Measurements from ENCODE around the gene TNFRSF14. TPM values are rescaled to one million over a fixed set of nuclear protein-coding genes. Genes with fewer than 3 reads are reported as not detected.

TNFRSF14 gene
- total and polyA plus RNA-seq, 2 experiments from 2014 or later: 7.8 to 13.3 TPM

GRCh38 chr1:2595812-2596529 is 39.8 kb downstream of the TNFRSF14 start:
- in situ Hi-C loops (cut with MboI): no loop called here
- no peak for DNase-seq
- Histone ChIP-seq H3K9ac (no peak overlapping the region), H4K20me1 (ENCODE audit: insufficient read depth) (no peaks in the 10 kb centered on the region), H2AFZ (no peak overlapping the region), H3K9me2 (ENCODE audit: insufficient read depth) (no peaks in the 10 kb centered on the region), H3K9me3 (ENCODE audit: low read depth) (no peaks in the 10 kb centered on the region), H3F3A (ENCODE audit: insufficient read depth) (no peaks in the 10 kb centered on the region), H3K4me3 (no peak overlapping the region), H3K4me2 (ENCODE audit: unreplicated experiment) (no peak overlapping the region), H3K4me1 (ENCODE audit: insufficient read depth) (no peaks in the 10 kb centered on the region), H3K27ac (no peak overlapping the region), H3K79me2 (ENCODE audit: insufficient read depth) (no peaks in the 10 kb centered on the region), H3K36me3 (ENCODE audit: low read depth) (no peaks in the 10 kb centered on the region), H3K27me3 (replicated peaks; ENCODE audit: insufficient read depth) (no peaks in the 10 kb centered on the region)
- TF ChIP-seq EZH2phosphoT487 (IDR thresholded peaks at IDR 0.05; ENCODE audit: insufficient read depth, low read depth) (no peak), EZH2 (IDR thresholded peaks at IDR 0.05; ENCODE audit: insufficient read depth, poor library complexity, severe bottlenecking) (no peak)
- WGBS, 2 experiments (ENCODE audit: low coverage in 1 of 2, low lambda C conversion rate in 2 of 2, missing lambda C conversion rate in 2 of 2): 64 to 76% methylated on average over 22 to 31 of the region's 31 CpGs

DNA sequence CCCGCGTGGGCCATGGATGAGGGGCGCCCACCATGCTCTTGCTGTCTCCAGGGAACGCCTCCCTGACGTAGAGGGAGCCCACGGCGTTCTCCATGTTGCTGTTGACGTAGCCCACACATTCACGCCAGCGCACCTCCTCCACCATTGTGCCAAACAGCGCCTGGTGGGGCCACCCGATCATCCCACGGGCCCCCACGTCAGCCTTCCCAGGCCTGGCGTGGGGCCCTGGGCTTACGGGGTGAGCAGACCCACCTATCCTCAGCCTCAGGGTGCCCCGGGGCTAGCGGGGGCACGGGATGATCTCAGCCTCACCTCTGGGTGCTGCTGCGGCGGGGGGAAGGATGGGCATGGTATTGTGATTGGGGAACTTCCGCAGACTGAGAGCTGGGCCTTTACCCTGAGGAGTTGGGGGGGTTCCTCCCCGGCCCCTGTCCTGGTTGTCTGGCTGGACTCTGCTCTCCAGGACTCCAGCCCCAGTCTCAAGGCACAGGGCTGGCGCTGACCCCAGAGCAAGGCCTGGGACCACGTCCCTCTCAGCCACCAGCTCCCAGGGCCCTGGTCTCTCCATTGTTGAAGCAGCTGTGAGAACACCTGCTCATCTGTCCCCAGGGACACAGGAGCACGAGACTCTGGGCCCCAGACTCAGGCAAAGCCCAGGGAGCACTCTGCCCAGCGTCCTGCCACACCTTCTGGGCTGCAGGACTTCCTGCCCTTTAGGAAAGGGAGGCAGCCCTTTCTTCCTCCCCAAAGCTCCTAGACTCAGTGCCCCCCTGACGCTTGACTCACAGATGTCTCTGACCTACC is 40.6 kb downstream of the TNFRSF14 start:
- no peaks in the 10 kb centered on the region for H4K20me1 ChIP-seq (ENCODE audit: insufficient read depth)
- no peak overlapping the region for H3K27ac ChIP-seq
- no peak overlapping the region for H3K4me3 ChIP-seq
- H3K9me2 ChIP-seq (ENCODE audit: insufficient read depth): no peaks in the 10 kb centered on the region
- no peaks in the 10 kb centered on the region for H3F3A ChIP-seq (ENCODE audit: insufficient read depth)
- no peaks in the 10 kb centered on the region for H3K27me3 ChIP-seq (replicated peaks; ENCODE audit: insufficient read depth)
- no peak overlapping the region for H3K9ac ChIP-seq
- H3K79me2 ChIP-seq (ENCODE audit: insufficient read depth): no peaks in the 10 kb centered on the region
- TF ChIP-seq EZH2phosphoT487 (IDR thresholded peaks at IDR 0.05; ENCODE audit: insufficient read depth, low read depth) (no peak), EZH2 (IDR thresholded peaks at IDR 0.05; ENCODE audit: insufficient read depth, poor library complexity, severe bottlenecking) (no peak)
- WGBS, 2 experiments (ENCODE audit: low coverage in 1 of 2, low lambda C conversion rate in 2 of 2, missing lambda C conversion rate in 2 of 2): 69 to 73% methylated on average over 23 to 27 of the region's 28 CpGs
- no peaks in the 10 kb centered on the region for H3K4me1 ChIP-seq (ENCODE audit: insufficient read depth)
- no peak for DNase-seq
- no peaks in the 10 kb centered on the region for H3K36me3 ChIP-seq (ENCODE audit: low read depth)
- H3K9me3 ChIP-seq (ENCODE audit: low read depth): no peaks in the 10 kb centered on the region
- in situ Hi-C loops (cut with MboI): no loop called here
- no peak overlapping the region for H3K4me2 ChIP-seq (ENCODE audit: unreplicated experiment)
- H2AFZ ChIP-seq: no peak overlapping the region

DNA sequence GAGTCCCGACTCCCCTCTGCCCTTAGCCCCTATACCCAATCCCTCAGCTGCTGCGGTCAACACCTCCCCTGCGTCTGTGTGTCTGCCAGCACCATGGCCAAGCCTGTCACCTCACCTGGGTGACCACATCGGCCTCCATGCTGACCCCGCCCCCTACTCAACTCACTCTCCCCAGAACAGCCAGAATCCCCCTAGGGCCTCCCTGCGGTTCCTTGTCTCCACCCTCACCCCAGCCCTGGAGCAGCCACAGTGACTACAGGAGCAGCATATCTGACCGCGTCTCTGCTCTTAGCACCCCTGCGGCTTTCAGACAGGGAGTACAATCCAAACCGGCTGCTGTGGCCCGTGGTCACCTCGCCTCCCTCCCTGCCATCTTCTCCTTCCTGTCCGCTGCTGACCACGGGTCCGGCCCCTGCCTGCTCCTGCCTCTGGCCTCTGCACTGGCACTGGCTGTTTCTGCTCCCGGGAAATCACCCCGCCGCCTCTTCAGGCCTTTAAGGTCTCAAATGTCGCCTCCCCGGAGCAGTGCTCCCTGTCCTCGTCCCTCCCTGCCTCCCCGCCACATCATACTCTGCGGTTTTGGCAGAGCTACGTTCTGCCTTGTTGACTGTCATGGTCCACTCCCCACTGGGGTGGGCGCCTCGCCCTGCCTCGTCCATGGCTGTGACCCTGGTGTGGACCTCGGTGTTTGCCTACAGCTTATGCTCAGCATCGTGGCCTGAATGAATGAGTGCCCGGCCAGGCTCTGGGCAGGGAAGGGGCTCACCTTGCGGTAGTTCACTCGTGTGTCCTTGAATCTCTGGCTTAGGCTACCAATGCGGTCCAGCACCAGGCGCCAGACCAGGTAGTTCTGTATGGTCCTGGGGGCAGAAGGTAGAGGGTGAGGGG is 41.5 kb downstream of the TNFRSF14 start:
- Histone ChIP-seq H3K79me2 (ENCODE audit: insufficient read depth) (no peaks in the 10 kb centered on the region), H3K4me3 (no peak overlapping the region), H3K9me2 (ENCODE audit: insufficient read depth) (no peaks in the 10 kb centered on the region), H3K4me2 (ENCODE audit: unreplicated experiment) (no peak overlapping the region), H3K9me3 (ENCODE audit: low read depth) (no peaks in the 10 kb centered on the region), H3K27ac (no peak overlapping the region), H3K4me1 (ENCODE audit: insufficient read depth) (no peaks in the 10 kb centered on the region), H2AFZ (no peak overlapping the region), H3K9ac (no peak overlapping the region), H3K36me3 (ENCODE audit: low read depth) (no peaks in the 10 kb centered on the region), H4K20me1 (ENCODE audit: insufficient read depth) (no peaks in the 10 kb centered on the region), H3K27me3 (replicated peaks; ENCODE audit: insufficient read depth) (no peaks in the 10 kb centered on the region), H3F3A (ENCODE audit: insufficient read depth) (no peaks in the 10 kb centered on the region)
- whole genome bisulfite sequencing, 2 experiments (ENCODE audit: low coverage in 1 of 2, low lambda C conversion rate in 2 of 2, missing lambda C conversion rate in 2 of 2): 64 to 68% methylated on average over 34 of the region's 34 CpGs
- no peak for DNase-seq
- in situ Hi-C loops (cut with MboI): no loop called here
- TF ChIP-seq EZH2phosphoT487 (IDR thresholded peaks at IDR 0.05; ENCODE audit: insufficient read depth, low read depth): no peak
- no peak for TF ChIP-seq EZH2 (IDR thresholded peaks at IDR 0.05; ENCODE audit: insufficient read depth, poor library complexity, severe bottlenecking)

DNA sequence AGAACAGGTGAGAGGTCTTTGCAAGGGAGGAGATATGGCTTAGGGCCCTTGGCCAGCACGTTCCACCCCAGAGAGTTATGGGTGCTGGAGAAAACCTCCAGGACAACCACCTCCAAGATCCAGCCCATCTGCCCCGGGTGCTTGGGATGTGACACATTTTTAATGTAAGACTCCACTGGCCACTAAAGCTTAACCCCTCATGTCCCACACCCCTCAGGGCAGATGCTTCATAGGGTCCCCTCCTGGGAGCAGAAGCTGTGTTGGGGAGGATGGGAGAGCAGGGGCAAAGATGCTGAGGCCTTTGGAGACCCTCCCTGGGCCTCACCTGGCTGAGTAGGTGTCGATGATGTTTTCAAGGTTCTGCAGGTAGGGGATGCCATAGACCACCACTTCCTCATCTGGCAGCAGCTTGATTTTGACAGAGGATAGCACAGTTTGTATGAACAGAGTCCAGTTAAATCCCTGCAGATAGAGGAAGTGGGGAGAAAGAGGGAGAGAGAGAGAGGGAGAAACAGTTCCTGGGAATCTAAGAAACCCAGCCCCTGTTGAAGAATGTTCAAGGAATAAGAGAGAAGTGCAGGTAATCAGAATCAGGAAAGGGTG is 42.3 kb downstream of the TNFRSF14 start:
- 61 to 76% methylated on average over 3 of the region's 3 CpGs for WGBS, 2 experiments (ENCODE audit: low coverage in 1 of 2, low lambda C conversion rate in 2 of 2, missing lambda C conversion rate in 2 of 2)
- in situ Hi-C loops (cut with MboI): no loop called here
- no peak overlapping the region for H3K4me2 ChIP-seq (ENCODE audit: unreplicated experiment)

More for the DNA sequence above, 42.3 kb downstream of the TNFRSF14 start:
- no peaks in the 10 kb centered on the region for H3F3A ChIP-seq (ENCODE audit: insufficient read depth)
- no peaks in the 10 kb centered on the region for H3K36me3 ChIP-seq (ENCODE audit: low read depth)
- no peaks in the 10 kb centered on the region for H4K20me1 ChIP-seq (ENCODE audit: insufficient read depth)
- H2AFZ ChIP-seq: no peak overlapping the region
- no peaks in the 10 kb centered on the region for H3K9me2 ChIP-seq (ENCODE audit: insufficient read depth)
- H3K27me3 ChIP-seq (replicated peaks; ENCODE audit: insufficient read depth): no peaks in the 10 kb centered on the region
- H3K27ac ChIP-seq: no peak overlapping the region
- DNase-seq: no peak
- no peaks in the 10 kb centered on the region for H3K4me1 ChIP-seq (ENCODE audit: insufficient read depth)
- no peaks in the 10 kb centered on the region for H3K79me2 ChIP-seq (ENCODE audit: insufficient read depth)
- TF ChIP-seq EZH2phosphoT487 (IDR thresholded peaks at IDR 0.05; ENCODE audit: insufficient read depth, low read depth): no peak
- no peak for TF ChIP-seq EZH2 (IDR thresholded peaks at IDR 0.05; ENCODE audit: insufficient read depth, poor library complexity, severe bottlenecking)
- no peak overlapping the region for H3K4me3 ChIP-seq
- no peaks in the 10 kb centered on the region for H3K9me3 ChIP-seq (ENCODE audit: low read depth)
- H3K9ac ChIP-seq: no peak overlapping the region
